Measurements from ENCODE around the gene SETD1B.

GRCh38 chr12:121787063-121788025 is 16.5 kb upstream of the SETD1B start:
- TF ChIP-seq EZH2 (IDR thresholded peaks at IDR 0.05; ENCODE audit: borderline replicate concordance, insufficient read depth, low read depth, low read length, poor library complexity, severe bottlenecking) (no peak), CTCF (IDR thresholded peaks at IDR 0.05) (no peak)
